NOMO-1 treated with DMSO at 0.1 percent for 48 hours (cell line): ENCODE measurements around the gene ZNF407.

Experiments used
- DNase-seq: peaks from one replicate; lab custom pipeline; 2025; ENCODE audit not compliant: unreplicated experiment; lab: John Stamatoyannopoulos, UW

The ZNF407 gene

GRCh38 chr18:74587441-74587840 lies 10.2 kb upstream of the ZNF407 start:
- DNase-seq: peak; percentile 8

GRCh38 chr18:74589021-74589420 lies 8.6 kb upstream of the ZNF407 start:
- peak; percentile 83 for DNase-seq

- peak; percentile 64 for DNase-seq
Observed at GRCh38 chr18:74589811-74590210, 7.9 kb upstream of the ZNF407 start.

- DNase-seq: peak; percentile 53
Observed at GRCh38 chr18:74590671-74591070, 7.0 kb upstream of the ZNF407 start.

GRCh38 chr18:74595431-74595830 lies 2.2 kb upstream of the ZNF407 start:
- peak; percentile 33 for DNase-seq

GRCh38 chr18:74597034-74597661 lies 522 bp upstream of the ZNF407 start:
- peak; percentile 81 for DNase-seq

GRCh38 chr18:74598350-74599001 lies 806 bp downstream of the ZNF407 start:
- DNase-seq: peak; percentile 59

- no peak for DNase-seq
Observed at GRCh38 chr18:74604361-74604760, 6.7 kb downstream of the ZNF407 start.

- DNase-seq: no peak
Observed at GRCh38 chr18:74604774-74605173, 7.1 kb downstream of the ZNF407 start.

- no peak for DNase-seq
Observed at GRCh38 chr18:74608681-74609080, 11.0 kb downstream of the ZNF407 start.

- no peak for DNase-seq
Observed at GRCh38 chr18:74609535-74609934, 11.9 kb downstream of the ZNF407 start.

- DNase-seq: peak; percentile 11
Observed at GRCh38 chr18:74610051-74610615, 12.5 kb downstream of the ZNF407 start.

- DNase-seq: peak; percentile 59
Observed at GRCh38 chr18:74610860-74611259, 13.2 kb downstream of the ZNF407 start.

- no peak for DNase-seq
Observed at GRCh38 chr18:74611765-74612164, 14.1 kb downstream of the ZNF407 start.

GRCh38 chr18:74613381-74613780 lies 15.7 kb downstream of the ZNF407 start:
- peak; percentile 59 for DNase-seq

- DNase-seq: no peak
Observed at GRCh38 chr18:74616494-74616893, 18.8 kb downstream of the ZNF407 start.

GRCh38 chr18:74617486-74617885 lies 19.8 kb downstream of the ZNF407 start:
- DNase-seq: no peak

- DNase-seq: peak; percentile 61
Observed at GRCh38 chr18:74622072-74622471, 24.4 kb downstream of the ZNF407 start.

- DNase-seq: peak; percentile 25
Observed at GRCh38 chr18:74623047-74623816, 25.6 kb downstream of the ZNF407 start.

GRCh38 chr18:74624466-74624865 lies 26.8 kb downstream of the ZNF407 start:
- no peak for DNase-seq

GRCh38 chr18:74625157-74625556 lies 27.5 kb downstream of the ZNF407 start:
- no peak for DNase-seq
